Measurements from ENCODE around the gene FGF6.

GRCh38 chr12:4454315-4454860 lies 8.8 kb upstream of the FGF6 start:
- TF ChIP-seq CTCF (conservative IDR thresholded peaks at IDR 0.05; ENCODE audit: low read length) (no peak), EZH2phosphoT487 (IDR thresholded peaks at IDR 0.05; ENCODE audit: borderline replicate concordance, low read depth, low read length) (no peak)

All from OCI-LY7 (cell line).